IMR-90 (cell line): Measurements from ENCODE around the gene CCDC185. TPM values are rescaled to one million over a fixed set of nuclear protein-coding genes. Genes with fewer than 3 reads are reported as not detected.

Source experiments
- ATAC-seq: fragments of 200-7000 bp; cut with Tn5 transposase; 2 replicates; pipeline ENCODE4 v1.9.1; 2020; ENCODE audit warnings: low read depth, mild to moderate bottlenecking, moderate library complexity
- BruUV-seq: library from RNA; stranded (reverse); fragments of 400-500 nt; replicated peaks from 2 replicates; lab custom pipeline; 2021; lab: Mats Ljungman, UMichigan
- CTCF ChIA-PET: fragments of 300-600 bp; formaldehyde crosslinking; extraction: SDS; loops from one replicate; lab custom pipeline; 2021; ENCODE audit warnings: antibody characterized with exemption; lab: Yijun Ruan, JAX
- POLR2A ChIA-PET: fragments of 300-600 bp; sonication (Branson Sonifier 250); formaldehyde crosslinking; loops from one replicate; lab custom pipeline; 2022; ENCODE audit warnings: antibody characterized with exemption; ENCODE audit not compliant: unreplicated experiment; lab: Charles Lee
- DNase-seq: peaks from one replicate; pipeline ENCODE4 v3.0.0; 2013
- H2AFZ ChIP-seq: replicated peaks from 2 replicates; pipeline ENCODE3; 2013; ENCODE audit warnings: low read length, mild to moderate bottlenecking; ENCODE audit not compliant: poor library complexity
- H2AK5ac ChIP-seq: 2 replicates; pipeline ENCODE4 v1.6.1; 2013; ENCODE audit warnings: low read depth, low read length, inconsistent platforms
- H2AK9ac ChIP-seq: replicated peaks from 2 replicates; pipeline ENCODE3; 2013; ENCODE audit warnings: mild to moderate bottlenecking, low read depth, low read length, moderate library complexity; ENCODE audit not compliant: poor library complexity
- H2BK120ac ChIP-seq: 2 replicates; pipeline ENCODE4 v1.6.1; 2013; ENCODE audit warnings: low read depth, low read length, inconsistent platforms
- H2BK15ac ChIP-seq: 3 replicates; pipeline ENCODE4 v1.6.1; 2013; ENCODE audit warnings: low read depth, low read length, inconsistent platforms
- H2BK20ac ChIP-seq: 2 replicates; pipeline ENCODE4 v1.6.1; 2013; ENCODE audit warnings: low read depth, mild to moderate bottlenecking, inconsistent platforms, low read length, moderate library complexity
- H2BK5ac ChIP-seq: 2 replicates; pipeline ENCODE4 v1.6.1; 2013; ENCODE audit warnings: mild to moderate bottlenecking, low read depth, low read length, inconsistent platforms; ENCODE audit not compliant: poor library complexity, severe bottlenecking
- H3K14ac ChIP-seq: replicated peaks from 2 replicates; pipeline ENCODE4 v1.6.1; 2013; ENCODE audit warnings: low read depth, low read length, inconsistent platforms
- H3K18ac ChIP-seq: 2 replicates; pipeline ENCODE4 v1.6.1; 2013; ENCODE audit warnings: low read depth, low read length, control low read depth
- H3K23ac ChIP-seq: 2 replicates; pipeline ENCODE4 v1.6.1; 2013; ENCODE audit warnings: low read depth, low read length, inconsistent platforms
- H3K27ac ChIP-seq: 2 replicates; pipeline ENCODE4 v1.5.1; 2013; ENCODE audit warnings: mild to moderate bottlenecking, control low read depth, low read length; ENCODE audit not compliant: insufficient read depth
- H3K27me3 ChIP-seq: 2 replicates; pipeline ENCODE4 v1.6.1; 2013; ENCODE audit warnings: low read length; ENCODE audit not compliant: control insufficient read depth, insufficient read depth
- H3K36me3 ChIP-seq: 2 replicates; pipeline ENCODE4 v1.6.1; 2013; ENCODE audit warnings: low read length, mixed read lengths; ENCODE audit not compliant: control insufficient read depth, insufficient read depth
- H3K4ac ChIP-seq: 2 replicates; pipeline ENCODE4 v1.6.1; 2013; ENCODE audit warnings: low read depth, low read length, inconsistent platforms
- H3K4me1 ChIP-seq: 2 replicates; pipeline ENCODE4 v1.6.1; 2013; ENCODE audit warnings: low read length, mixed read lengths; ENCODE audit not compliant: control insufficient read depth, insufficient read depth
- H3K4me2 ChIP-seq: 2 replicates; pipeline ENCODE4 v1.6.1; 2013; ENCODE audit warnings: low read depth, mild to moderate bottlenecking, control low read depth, low read length, moderate library complexity
- H3K4me3 ChIP-seq: 2 replicates; pipeline ENCODE4 v1.5.1; 2013; ENCODE audit warnings: low read depth, mild to moderate bottlenecking, control low read depth, low read length, moderate library complexity; ENCODE audit not compliant: insufficient read depth
- H3K56ac ChIP-seq: 2 replicates; pipeline ENCODE4 v1.6.1; 2013; ENCODE audit warnings: low read length, inconsistent platforms; ENCODE audit not compliant: insufficient read depth; ENCODE audit errors: extremely low read depth
- H3K79me1 ChIP-seq, 2 experiments: 2 replicates each; pipeline ENCODE4 v1.6.1; 2013; ENCODE audit warnings: low read length in 2 of 2, inconsistent platforms in 1 of 2, low read depth in 1 of 2
- H3K9ac ChIP-seq: 2 replicates; pipeline ENCODE4 v1.6.1; 2013; ENCODE audit warnings: low read depth, low read length, control low read depth
- H3K9me1 ChIP-seq: 2 replicates; pipeline ENCODE4 v1.6.1; 2013; ENCODE audit warnings: low read length, inconsistent platforms; ENCODE audit not compliant: insufficient read depth
- H3K9me3 ChIP-seq: 2 replicates; pipeline ENCODE4 v1.6.1; 2013; ENCODE audit warnings: low read length; ENCODE audit not compliant: control insufficient read depth, insufficient read depth
- H4K20me1 ChIP-seq: 2 replicates; pipeline ENCODE4 v1.6.1; 2013; ENCODE audit warnings: low read length, inconsistent platforms; ENCODE audit not compliant: insufficient read depth
- H4K5ac ChIP-seq: 2 replicates; pipeline ENCODE4 v1.6.1; 2013; ENCODE audit warnings: mild to moderate bottlenecking, low read depth, low read length, control low read depth
- H4K8ac ChIP-seq, 2 experiments: 2 replicates each; pipeline ENCODE4 v1.6.1; 2013; ENCODE audit warnings: low read depth in 2 of 2, low read length in 2 of 2, control low read depth in 1 of 2, inconsistent platforms in 1 of 2
- H4K91ac ChIP-seq: 2 replicates; pipeline ENCODE4 v1.6.1; 2013; ENCODE audit warnings: low read depth, low read length, inconsistent platforms; ENCODE audit not compliant: insufficient read depth
- BHLHE40 ChIP-seq: fragments of 150-350 bp; IDR thresholded peaks from 2 replicates; pipeline ENCODE4 v1.6.1; 2016; ENCODE audit warnings: mild to moderate bottlenecking, low read depth, low read length
- CEBPB ChIP-seq: IDR thresholded peaks from 2 replicates; pipeline ENCODE4 v1.6.1; 2012; ENCODE audit warnings: low read depth, low read length, improper control_type of control experiment
- CHD1 ChIP-seq: IDR thresholded peaks from 2 replicates; pipeline ENCODE4 v1.6.1; 2012; ENCODE audit warnings: low read depth, low read length, improper control_type of control experiment
- FOS ChIP-seq: fragments of 150-350 bp; IDR thresholded peaks from 2 replicates; pipeline ENCODE4 v1.6.1; 2016; ENCODE audit warnings: low read depth, low read length
- MAFK ChIP-seq: IDR thresholded peaks from 2 replicates; pipeline ENCODE4 v1.6.1; 2012; ENCODE audit warnings: low read depth, low read length, improper control_type of control experiment
- MAZ ChIP-seq: IDR thresholded peaks from 2 replicates; pipeline ENCODE4 v1.6.1; 2012; ENCODE audit warnings: low read depth, mild to moderate bottlenecking, low read length, improper control_type of control experiment, moderate library complexity, borderline replicate concordance
- MXI1 ChIP-seq: IDR thresholded peaks from 2 replicates; pipeline ENCODE4 v1.6.1; 2012; ENCODE audit warnings: low read depth, mild to moderate bottlenecking, low read length, moderate library complexity, borderline replicate concordance
- NFE2L2 ChIP-seq: fragments of 150-350 bp; IDR thresholded peaks from 2 replicates; pipeline ENCODE4 v1.6.1; 2016; ENCODE audit warnings: low read depth, mild to moderate bottlenecking, low read length
- POLR2A ChIP-seq: IDR thresholded peaks from 2 replicates; pipeline ENCODE4 v1.6.1; 2012; ENCODE audit warnings: mild to moderate bottlenecking, low read depth, low read length
- RAD21 ChIP-seq: IDR thresholded peaks from 2 replicates; pipeline ENCODE4 v1.6.1; 2012; ENCODE audit warnings: low read length, improper control_type of control experiment
- RCOR1 ChIP-seq: IDR thresholded peaks from 2 replicates; pipeline ENCODE4 v1.6.1; 2012; ENCODE audit warnings: mild to moderate bottlenecking, low read length, improper control_type of control experiment; ENCODE audit not compliant: insufficient replicate concordance
- RFX5 ChIP-seq: IDR thresholded peaks from 2 replicates; pipeline ENCODE4 v1.8.0; 2012; ENCODE audit warnings: low read depth, mild to moderate bottlenecking, low read length, moderate library complexity
- SMC3 ChIP-seq: fragments of 150-350 bp; IDR thresholded peaks from 2 replicates; pipeline ENCODE4 v1.6.1; 2016; ENCODE audit warnings: low read depth, mild to moderate bottlenecking, antibody characterized with exemption, low read length, moderate library complexity
- dilution Hi-C: fragments of 300-500 bp; cut with HindIII; formaldehyde crosslinking; loops from one replicate; pipeline ENCODE4 v1.14.3; 2018; ENCODE audit warnings: low sequenced_read_pairs; ENCODE audit not compliant: unreplicated experiment
- in situ Hi-C: fragments of 300-500 bp; cut with MboI; formaldehyde crosslinking; loops from 3 replicates; pipeline ENCODE4 v1.14.3; 2019; ENCODE audit warnings: low sequenced_read_pairs, inconsistent platforms, mixed read lengths
- intact Hi-C: fragments of 100-400 bp; cut with micrococcal nuclease; formaldehyde crosslinking; loops from 2 replicates; pipeline ENCODE4 v1.10.0; 2022
- polyA plus RNA-seq, 3 experiments: library from polyadenylated mRNA; depleted of rRNA; stranded (reverse); fragments of >200 nt; gene quantifications; 2 replicates each; pipeline ENCODE4 v1.2.3, GENCODE V29; 2012; ENCODE audit warnings: low replicate concordance in 1 of 3
- total RNA-seq: library from RNA; depleted of rRNA; stranded (reverse); fragments of >200 nt; gene quantifications from 2 replicates; pipeline ENCODE4 v1.2.3, GENCODE V29; 2012
- TF ChIP-seq, protein P1 (sequence below): fragments of 150-350 bp; IDR thresholded peaks from 2 replicates; pipeline ENCODE4 v1.6.1; 2016; ENCODE audit warnings: low read depth, mild to moderate bottlenecking, low read length, moderate library complexity, borderline replicate concordance
- TF ChIP-seq, protein P2 (sequence below): fragments of 150-350 bp; IDR thresholded peaks from 2 replicates; pipeline ENCODE4 v1.6.1; 2017; ENCODE audit warnings: mild to moderate bottlenecking, antibody characterized with exemption, low read length, low read depth
- TF ChIP-seq, protein P3 (sequence below): conservative IDR thresholded peaks from 2 replicates; pipeline ENCODE4 v1.5.1; 2012; ENCODE audit warnings: mild to moderate bottlenecking, low read depth, low read length, improper control_type of control experiment

The CCDC185 gene
- total and polyA plus RNA-seq, 2 of the 4 experiments (the other 2 are of a cell fraction): not detected

DNA sequence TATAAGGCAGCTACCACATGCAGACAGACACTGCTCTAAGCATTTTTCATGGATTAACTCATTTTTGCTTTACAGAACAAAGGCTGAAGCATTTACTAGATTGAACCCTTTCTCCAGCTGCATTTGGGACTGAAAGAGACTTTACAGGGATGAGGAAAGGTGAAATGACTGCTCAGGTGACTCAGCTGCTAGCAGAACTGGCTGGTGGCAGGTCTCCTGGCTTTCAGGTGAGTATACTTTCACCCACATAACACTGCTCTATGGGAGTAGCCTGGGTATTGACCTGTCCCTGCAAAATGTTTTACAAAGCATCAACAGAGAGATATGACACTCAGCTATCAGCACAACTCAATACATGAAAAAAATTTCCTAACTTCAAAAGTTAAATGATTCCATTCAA lies 2.6 kb upstream of the CCDC185 start:
- no TSS peak for BruUV-seq
- no peak overlapping the region for H2AK5ac ChIP-seq
- DNase-seq (no peak), ATAC-seq (no peak)
- no peak overlapping the region for H2BK20ac ChIP-seq
- in situ Hi-C loops: no loop called here
- H4K8ac ChIP-seq: no peak overlapping the region
- H4K5ac ChIP-seq: no peak overlapping the region
- TF ChIP-seq CHD1: no peak
- TF ChIP-seq, protein P1, sequence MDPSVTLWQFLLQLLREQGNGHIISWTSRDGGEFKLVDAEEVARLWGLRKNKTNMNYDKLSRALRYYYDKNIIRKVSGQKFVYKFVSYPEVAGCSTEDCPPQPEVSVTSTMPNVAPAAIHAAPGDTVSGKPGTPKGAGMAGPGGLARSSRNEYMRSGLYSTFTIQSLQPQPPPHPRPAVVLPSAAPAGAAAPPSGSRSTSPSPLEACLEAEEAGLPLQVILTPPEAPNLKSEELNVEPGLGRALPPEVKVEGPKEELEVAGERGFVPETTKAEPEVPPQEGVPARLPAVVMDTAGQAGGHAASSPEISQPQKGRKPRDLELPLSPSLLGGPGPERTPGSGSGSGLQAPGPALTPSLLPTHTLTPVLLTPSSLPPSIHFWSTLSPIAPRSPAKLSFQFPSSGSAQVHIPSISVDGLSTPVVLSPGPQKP: no peak
- no peak for TF ChIP-seq SMC3
- TF ChIP-seq MAZ: no peak
- TF ChIP-seq, protein P2, sequence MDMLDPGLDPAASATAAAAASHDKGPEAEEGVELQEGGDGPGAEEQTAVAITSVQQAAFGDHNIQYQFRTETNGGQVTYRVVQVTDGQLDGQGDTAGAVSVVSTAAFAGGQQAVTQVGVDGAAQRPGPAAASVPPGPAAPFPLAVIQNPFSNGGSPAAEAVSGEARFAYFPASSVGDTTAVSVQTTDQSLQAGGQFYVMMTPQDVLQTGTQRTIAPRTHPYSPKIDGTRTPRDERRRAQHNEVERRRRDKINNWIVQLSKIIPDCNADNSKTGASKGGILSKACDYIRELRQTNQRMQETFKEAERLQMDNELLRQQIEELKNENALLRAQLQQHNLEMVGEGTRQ: no peak
- no peak for TF ChIP-seq MAFK
- TF ChIP-seq RCOR1: no peak
- TF ChIP-seq RAD21: no peak
- no peak for TF ChIP-seq RFX5
- TF ChIP-seq, protein P3, sequence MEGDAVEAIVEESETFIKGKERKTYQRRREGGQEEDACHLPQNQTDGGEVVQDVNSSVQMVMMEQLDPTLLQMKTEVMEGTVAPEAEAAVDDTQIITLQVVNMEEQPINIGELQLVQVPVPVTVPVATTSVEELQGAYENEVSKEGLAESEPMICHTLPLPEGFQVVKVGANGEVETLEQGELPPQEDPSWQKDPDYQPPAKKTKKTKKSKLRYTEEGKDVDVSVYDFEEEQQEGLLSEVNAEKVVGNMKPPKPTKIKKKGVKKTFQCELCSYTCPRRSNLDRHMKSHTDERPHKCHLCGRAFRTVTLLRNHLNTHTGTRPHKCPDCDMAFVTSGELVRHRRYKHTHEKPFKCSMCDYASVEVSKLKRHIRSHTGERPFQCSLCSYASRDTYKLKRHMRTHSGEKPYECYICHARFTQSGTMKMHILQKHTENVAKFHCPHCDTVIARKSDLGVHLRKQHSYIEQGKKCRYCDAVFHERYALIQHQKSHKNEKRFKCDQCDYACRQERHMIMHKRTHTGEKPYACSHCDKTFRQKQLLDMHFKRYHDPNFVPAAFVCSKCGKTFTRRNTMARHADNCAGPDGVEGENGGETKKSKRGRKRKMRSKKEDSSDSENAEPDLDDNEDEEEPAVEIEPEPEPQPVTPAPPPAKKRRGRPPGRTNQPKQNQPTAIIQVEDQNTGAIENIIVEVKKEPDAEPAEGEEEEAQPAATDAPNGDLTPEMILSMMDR: no peak
- TF ChIP-seq NFE2L2: no peak
- no peak for TF ChIP-seq MXI1
- no peak for TF ChIP-seq BHLHE40
- no peak for TF ChIP-seq FOS
- TF ChIP-seq CEBPB: no peak
- TF ChIP-seq POLR2A: no peak
- no peak overlapping the region for H3K4me3 ChIP-seq
- H4K20me1 ChIP-seq: no peaks in the 10 kb centered on the region
- no peak overlapping the region for H3K9ac ChIP-seq
- H3K4me1 ChIP-seq: peaks cover 3% of the 10 kb centered on the region; the same call in 1 of the 2 replicates
- no peak overlapping the region for H2AK9ac ChIP-seq
- H3K36me3 ChIP-seq: no peaks in the 10 kb centered on the region
- no peak overlapping the region for H2BK5ac ChIP-seq
- H3K4me2 ChIP-seq: no peak overlapping the region
- dilution Hi-C loops: no loop called here
- CTCF ChIA-PET: interaction anchor here (1.1 kb wide), 1 partner anchor 11 kb away, joined by 4 read pairs; no protein-coding TSS in a partner anchor
- no peaks in the 10 kb centered on the region for H3K9me1 ChIP-seq
- peaks cover 12% of the 10 kb centered on the region for H3K9me3 ChIP-seq
- H4K91ac ChIP-seq: no peak overlapping the region
- H3K27me3 ChIP-seq: peaks cover 53% of the 10 kb centered on the region
- no peak overlapping the region for H2BK120ac ChIP-seq
- no peak overlapping the region for H3K4ac ChIP-seq
- no peak overlapping the region for H2AFZ ChIP-seq
- H3K79me1 ChIP-seq: no peaks in the 10 kb centered on the region
- H3K14ac ChIP-seq: no peak overlapping the region
- POLR2A ChIA-PET: no interaction called here
- intact Hi-C loops: no loop called here
- no peak overlapping the region for H3K18ac ChIP-seq
- no peak overlapping the region for H2BK15ac ChIP-seq
- no peak overlapping the region for H3K23ac ChIP-seq
- no peak overlapping the region for H3K56ac ChIP-seq
- H3K27ac ChIP-seq: no peak overlapping the region
